ENCODE results near the gene MPDU1.

Gene MPDU1

DNA sequence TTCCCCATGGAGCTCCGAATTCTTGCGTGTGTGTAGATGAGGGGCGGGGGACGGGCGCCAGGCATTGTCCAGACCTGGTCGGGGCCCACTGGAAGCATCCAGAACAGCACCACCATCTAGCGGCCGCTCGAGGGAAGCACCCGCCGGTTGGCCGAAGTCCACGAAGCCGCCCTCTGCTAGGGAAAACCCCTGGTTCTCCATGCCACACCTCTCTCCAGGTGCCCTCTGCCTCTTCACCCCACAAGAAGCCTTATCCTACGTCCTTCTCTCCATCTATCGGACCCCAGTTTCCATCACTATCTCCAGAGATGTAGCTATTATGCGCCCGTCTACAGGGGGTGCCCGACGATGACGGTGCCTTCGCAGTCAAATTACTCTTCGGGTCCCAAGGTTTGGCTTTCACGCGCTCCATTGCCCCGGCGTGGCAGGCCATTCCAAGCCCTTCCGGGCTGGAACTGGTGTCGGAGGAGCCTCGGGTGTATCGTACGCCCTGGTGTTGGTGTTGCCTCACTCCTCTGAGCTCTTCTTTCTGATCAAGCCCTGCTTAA lies 22.6 kb upstream of the MPDU1 start:
- DNase-seq = peak; percentile 85

DNA sequence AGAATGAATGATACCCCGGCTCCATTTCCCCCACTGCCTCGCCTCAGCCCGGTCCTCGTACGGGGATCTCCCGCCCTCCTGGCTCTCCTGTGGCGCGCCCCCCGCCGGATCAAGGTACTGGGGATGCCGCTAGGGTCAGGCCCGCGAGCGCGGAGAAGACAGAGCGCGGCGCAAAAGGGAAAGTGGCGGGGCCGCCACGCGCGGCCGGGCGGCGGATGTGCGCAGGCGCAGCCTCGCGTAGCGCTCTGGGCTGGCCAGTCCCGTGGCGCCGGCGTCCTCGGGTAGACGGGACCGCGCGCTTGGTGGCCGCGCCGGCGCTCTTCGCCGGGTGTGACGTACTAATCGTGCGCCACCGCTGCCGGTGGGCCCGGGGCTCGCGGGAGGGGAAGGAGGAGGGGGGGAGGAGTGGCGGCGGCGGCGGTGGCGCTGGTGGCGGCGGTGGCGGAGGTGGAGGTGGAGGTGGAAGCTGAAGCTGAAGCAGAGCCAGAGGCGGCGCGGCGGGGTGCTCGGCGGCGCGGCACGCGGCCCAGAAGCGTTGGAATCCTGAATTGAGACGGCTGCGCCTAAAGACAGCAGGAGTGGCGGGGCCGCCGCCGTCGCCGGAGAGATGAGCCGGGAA lies 22.0 kb upstream of the MPDU1 start, which contains the start of gene SENP3:
SENP3 (plus strand) TSS at position 331 of the 619 bp plus-strand sequence. CDS start 1,158 bp downstream, outside the sequence.
- DNase-seq = peak; percentile 91

DNA sequence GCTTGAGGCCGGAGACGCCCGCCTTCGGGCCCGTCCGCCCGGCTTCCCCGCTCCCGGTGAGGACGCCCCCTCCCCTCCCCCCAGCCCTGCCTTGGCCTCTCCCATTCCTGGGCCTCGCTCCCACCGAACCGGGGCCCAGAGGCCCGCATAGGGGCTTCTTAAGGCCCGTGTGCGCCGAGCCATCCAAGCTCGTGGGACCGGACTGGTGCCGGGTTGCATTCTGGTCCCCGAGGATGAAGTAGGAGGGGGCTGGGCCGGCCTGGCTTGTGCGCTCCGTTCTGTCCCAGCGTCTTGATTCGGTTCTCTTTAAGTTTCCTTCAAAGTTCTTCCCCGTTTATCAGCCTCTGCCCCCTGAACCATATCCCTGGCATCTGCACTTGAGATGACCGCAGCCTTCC lies 21.4 kb upstream of the MPDU1 start:
- no peak for DNase-seq

DNA sequence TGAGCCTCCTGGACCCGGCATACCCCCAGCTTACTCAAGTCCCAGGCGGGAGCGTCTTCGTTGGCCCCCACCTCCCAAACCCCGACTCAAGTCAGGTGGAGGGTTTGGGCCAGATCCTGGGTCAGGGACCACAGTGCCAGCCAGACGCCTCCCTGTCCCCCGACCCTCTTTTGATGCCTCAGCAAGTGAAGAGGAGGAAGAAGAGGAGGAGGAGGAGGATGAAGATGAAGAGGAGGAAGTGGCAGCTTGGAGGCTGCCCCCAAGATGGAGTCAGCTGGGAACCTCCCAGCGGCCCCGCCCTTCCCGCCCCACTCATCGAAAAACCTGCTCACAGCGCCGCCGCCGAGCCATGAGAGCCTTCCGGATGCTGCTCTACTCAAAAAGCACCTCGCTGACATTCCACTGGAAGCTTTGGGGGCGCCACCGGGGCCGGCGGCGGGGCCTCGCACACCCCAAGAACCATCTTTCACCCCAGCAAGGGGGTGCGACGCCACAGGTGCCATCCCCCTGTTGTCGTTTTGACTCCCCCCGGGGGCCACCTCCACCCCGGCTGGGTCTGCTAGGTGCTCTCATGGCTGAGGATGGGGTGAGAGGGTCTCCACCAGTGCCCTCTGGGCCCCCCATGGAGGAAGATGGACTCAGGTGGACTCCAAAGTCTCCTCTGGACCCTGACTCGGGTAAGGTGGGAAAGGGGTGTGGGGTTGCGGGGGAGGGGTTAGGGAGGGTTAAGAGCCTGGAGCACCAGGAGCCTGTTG lies 20.4 kb upstream of the MPDU1 start:
- DNase-seq = no peak

DNA sequence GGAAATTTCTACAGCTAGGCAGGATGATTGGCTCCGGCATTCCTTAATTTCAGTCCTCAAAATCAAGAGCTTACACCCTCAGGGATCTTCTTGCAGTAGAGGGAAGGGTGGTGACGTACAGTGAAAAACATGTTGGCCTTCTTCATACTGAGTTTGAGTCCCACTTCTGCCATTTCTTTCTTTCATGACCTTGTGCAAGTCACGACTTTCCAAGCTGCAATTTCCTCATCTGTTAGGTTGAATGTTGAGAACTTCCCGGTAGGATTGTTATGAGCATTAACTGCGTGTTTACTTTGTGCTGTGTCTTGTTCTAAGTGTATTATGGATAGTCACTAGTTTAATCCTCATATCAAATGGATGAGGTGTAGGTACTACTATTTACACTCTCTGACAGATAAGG lies 14.1 kb upstream of the MPDU1 start:
- no peak for DNase-seq

DNA sequence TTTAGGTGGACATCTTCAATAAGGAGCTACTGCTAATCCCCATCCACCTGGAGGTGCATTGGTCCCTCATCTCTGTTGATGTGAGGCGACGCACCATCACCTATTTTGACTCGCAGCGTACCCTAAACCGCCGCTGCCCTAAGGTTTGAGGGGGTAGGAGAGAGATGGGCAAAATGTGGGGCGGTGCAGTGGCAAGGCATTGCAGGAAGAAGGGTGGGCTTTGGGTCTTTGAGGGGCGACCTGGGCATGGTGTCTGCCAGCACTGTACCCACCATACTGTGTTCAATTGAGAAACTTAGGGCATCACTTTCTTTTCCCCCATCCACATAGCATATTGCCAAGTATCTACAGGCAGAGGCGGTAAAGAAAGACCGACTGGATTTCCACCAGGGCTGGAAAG lies 13.3 kb upstream of the MPDU1 start:
- DNase-seq = no peak

DNA sequence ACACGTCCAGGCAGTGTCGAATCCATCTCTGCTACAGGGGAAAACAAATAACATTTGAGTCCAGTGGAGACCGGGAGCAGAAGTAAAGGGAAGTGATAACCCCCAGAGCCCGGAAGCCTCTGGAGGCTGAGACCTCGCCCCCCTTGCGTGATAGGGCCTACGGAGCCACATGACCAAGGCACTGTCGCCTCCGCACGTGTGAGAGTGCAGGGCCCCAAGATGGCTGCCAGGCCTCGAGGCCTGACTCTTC lies 11.4 kb upstream of the MPDU1 start:
- DNase-seq = no peak

DNA sequence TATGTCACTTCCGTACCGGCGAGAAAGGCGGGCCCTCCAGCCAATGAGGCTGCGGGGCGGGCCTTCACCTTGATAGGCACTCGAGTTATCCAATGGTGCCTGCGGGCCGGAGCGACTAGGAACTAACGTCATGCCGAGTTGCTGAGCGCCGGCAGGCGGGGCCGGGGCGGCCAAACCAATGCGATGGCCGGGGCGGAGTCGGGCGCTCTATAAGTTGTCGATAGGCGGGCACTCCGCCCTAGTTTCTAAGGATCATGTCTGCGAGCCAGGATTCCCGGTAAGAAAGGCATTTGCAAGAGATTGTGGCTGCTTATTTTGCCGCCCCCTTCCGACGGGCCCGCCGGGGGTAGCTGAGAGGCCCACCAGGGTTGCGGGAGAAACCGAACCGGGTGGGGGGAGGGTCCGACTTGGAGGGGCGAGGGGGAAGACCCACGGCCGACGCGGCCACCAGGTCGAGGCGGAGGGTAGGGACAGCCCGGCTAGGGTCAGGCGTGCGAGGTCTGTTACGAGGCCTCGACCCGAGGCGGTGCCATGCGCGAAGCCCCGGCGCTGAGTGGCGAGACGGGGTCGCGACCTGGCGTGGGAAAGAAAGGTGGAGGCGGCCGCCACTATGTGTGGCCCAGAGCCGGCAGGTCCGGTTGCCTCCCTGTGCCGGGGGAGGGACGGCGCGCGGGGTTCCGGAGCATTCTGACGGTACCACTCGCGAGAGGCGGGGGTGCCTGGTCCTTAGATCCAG lies 10.9 kb upstream of the MPDU1 start:
- peak; percentile 97 for DNase-seq

DNA sequence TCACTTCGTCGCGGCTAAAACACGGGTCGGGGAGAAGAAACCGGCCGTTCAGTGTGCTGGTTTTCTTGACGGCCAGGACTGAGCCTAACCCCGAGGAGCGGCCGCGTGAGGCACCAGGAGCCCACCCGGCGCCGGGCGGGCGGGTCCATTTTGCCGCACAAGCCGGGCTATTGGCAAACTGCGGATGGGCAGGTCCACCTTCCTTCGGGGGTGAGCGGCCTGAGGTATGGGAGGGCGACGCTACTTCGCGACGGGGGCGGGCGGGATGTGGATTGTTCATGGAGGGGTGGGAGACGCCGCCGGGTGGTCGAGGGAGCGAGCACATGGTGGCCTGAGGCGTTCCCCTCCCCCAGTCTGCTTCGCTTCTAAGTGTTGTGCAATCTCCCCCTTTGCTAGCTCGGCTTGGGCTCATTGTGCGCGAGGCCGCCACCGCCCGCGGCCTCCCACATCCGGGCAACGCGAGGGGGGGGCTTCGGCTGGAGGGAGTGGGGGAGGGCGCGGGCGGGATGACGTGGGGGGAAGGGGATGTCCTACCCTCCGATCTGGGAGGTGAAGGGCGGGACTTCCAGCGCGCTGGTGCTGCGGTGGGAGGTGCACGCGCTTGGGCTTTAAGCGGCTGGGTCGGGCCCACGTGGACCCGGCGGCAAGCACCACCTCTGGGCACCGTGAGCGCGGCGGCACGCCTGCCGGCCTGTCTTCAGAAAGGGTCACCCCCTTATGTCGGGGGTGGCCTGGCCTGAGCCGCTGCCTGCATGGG lies 10.2 kb upstream of the MPDU1 start:
- peak; percentile 85 for DNase-seq

DNA sequence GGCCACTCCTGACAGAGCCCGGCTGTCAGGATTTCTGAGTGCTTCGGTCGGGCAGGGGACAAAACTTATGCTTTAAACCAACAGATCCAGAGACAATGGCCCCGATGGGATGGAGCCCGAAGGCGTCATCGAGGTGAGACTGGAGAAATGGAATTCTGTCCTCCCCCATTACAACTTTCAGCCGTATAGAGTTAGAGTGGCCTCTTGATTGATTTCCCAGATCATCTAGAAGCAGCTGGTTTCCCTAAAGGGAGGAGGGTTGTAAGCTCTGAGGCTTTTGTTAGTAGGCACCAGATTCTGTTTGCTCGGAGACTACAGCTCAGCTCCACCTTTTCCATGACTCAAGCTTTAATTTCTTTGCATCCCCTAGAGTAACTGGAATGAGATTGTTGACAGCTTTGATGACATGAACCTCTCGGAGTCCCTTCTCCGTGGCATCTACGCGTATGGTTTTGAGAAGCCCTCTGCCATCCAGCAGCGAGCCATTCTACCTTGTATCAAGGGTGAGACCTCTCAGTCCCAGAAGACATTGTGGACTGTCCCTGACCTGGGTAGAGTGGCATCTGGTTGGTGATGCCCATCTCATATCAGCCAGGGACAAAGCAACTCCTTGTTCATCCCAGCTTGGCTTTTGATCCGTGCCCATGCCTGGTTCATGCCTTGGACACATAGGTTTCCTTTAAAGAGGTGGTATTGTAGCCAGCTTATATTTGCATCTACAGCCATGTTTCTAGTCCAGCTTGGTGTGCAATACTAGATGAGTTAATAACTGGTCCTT lies 9.3 kb upstream of the MPDU1 start:
- no peak for DNase-seq

DNA sequence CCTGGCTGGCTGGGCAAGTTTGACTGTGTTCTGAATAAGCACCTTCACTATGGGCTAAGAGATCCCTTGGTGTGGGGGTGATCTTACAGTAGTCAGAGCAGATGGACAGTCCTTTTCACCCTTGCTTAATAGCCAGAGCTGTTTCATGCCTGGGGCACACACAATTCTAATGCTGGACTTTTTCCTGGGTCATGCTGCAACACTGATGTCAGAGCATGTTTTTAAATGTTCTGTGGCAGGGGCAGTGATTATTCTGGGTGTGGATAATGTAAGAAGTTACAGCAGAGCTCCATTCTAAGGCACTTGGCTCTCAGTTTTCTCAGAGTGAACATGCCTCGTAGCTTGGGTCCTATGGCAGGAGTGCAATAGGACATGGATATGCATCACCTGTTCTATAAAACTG lies 8.2 kb upstream of the MPDU1 start:
- DNase-seq = no peak

DNA sequence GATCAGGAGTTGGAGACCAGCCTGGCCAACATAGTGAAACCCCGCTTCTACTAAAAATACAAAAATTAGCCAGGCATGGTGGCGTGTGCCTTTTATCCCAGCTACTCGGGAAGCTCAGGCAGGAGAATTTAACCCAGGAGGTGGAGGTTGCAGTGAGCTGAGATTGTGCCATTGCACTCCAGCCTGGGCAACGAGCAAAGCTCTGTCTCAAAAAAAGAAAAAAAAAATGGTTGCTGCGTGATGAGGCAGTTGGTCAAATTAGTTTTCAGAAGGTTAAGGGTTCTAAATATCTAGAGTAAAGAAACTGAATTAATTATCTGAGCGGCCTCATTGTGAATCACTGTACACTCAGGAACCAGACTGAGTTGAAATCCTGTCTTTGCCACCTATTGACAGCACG lies 7.7 kb upstream of the MPDU1 start:
- no peak for DNase-seq

DNA sequence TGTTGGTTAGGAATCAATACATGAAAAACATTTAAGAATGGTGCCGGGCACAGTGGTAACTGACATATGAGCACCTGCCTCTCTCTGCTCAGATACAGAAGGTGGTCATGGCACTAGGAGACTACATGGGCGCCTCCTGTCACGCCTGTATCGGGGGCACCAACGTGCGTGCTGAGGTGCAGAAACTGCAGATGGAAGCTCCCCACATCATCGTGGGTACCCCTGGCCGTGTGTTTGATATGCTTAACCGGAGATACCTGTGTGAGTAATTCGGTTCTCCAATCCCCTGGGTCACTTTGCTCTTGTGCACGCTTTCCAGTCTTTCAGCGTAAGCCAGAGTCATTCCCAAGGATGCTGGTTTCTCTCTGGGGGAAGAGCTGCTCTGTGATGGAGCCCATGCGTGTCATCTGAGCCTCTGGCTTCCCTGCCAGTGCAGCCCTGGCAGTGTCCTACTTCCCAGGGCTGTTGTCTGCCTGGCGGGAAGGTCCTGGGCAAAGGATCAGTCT lies 7.2 kb upstream of the MPDU1 start:
- DNase-seq = no peak

DNA sequence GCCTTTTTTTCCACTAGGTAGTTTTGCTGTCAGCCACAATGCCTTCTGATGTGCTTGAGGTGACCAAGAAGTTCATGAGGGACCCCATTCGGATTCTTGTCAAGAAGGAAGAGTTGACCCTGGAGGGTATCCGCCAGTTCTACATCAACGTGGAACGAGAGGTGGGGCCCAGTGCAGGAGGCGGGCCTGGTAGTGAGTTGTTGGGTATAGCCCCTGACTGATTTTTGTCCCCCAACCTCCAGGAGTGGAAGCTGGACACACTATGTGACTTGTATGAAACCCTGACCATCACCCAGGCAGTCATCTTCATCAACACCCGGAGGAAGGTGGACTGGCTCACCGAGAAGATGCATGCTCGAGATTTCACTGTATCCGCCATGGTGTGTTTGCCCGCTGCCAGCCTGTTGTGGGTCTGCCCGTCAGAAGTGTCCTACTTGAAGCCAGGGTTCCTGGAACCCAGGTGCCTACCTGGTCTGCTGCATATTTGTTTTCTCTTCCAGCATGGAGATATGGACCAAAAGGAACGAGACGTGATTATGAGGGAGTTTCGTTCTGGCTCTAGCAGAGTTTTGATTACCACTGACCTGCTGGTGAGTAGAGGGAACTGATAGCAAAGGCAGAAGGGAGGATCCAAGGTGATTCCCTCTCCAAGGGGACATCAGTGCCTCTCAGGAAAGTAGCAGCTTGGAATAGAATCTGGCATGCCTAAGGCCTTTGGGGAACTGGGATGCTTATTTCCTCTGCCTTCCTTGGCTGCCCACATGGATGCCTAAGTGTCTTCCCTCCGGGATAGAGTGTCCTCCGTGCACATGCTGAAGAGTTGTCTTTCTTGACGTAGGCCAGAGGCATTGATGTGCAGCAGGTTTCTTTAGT lies 6.1 kb upstream of the MPDU1 start:
- DNase-seq = no peak

DNA sequence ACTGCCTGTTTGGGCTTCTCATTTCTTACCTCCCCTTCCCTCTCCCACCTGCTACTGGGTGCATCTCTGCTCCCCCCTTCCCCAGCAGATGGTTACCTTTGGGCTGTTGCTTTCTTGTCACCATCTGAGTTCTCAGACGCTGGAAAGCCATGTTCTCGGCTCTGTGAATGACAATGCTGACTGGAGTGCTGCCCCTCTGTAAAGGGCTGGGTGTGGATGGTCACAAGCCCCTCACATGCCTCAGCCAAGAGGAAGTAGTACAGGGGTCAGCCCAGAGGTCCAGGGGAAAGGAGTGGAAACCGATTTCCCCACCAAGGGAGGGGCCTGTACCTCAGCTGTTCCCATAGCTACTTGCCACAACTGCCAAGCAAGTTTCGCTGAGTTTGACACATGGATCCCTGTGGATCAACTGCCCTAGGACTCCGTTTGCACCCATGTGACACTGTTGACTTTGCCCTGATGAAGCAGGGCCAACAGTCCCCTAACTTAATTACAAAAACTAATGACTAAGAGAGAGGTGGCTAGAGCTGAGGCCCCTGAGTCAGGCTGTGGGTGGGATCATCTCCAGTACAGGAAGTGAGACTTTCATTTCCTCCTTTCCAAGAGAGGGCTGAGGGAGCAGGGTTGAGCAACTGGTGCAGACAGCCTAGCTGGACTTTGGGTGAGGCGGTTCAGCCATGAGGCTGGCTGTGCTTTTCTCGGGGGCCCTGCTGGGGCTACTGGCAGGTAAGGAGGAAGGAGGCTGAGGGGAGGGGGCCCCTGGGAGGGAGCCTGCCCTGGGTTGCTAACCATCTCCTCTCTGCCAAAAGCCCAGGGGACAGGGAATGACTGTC lies 4.4 kb upstream of the MPDU1 start, which contains the start of gene CD68:
CD68 (plus strand) TSS at position 638 of the 833 bp plus-strand sequence; CDS start at position 678, 40 bp downstream.
- DNase-seq = peak; percentile 86

DNA sequence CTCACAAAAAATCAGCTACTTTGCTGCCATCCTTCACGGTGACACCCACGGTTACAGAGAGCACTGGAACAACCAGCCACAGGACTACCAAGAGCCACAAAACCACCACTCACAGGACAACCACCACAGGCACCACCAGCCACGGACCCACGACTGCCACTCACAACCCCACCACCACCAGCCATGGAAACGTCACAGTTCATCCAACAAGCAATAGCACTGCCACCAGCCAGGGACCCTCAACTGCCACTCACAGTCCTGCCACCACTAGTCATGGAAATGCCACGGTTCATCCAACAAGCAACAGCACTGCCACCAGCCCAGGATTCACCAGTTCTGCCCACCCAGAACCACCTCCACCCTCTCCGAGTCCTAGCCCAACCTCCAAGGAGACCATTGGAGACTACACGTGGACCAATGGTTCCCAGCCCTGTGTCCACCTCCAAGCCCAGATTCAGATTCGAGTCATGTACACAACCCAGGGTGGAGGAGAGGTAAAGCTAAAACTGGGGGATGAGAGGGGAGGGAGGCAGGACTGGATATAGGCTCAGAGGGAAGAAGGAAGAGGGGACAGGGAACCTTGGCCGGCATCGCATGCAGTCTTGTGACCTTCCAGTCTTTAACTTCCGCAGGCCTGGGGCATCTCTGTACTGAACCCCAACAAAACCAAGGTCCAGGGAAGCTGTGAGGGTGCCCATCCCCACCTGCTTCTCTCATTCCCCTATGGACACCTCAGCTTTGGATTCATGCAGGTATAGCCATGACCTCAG lies 3.6 kb upstream of the MPDU1 start:
- no peak for DNase-seq

DNA sequence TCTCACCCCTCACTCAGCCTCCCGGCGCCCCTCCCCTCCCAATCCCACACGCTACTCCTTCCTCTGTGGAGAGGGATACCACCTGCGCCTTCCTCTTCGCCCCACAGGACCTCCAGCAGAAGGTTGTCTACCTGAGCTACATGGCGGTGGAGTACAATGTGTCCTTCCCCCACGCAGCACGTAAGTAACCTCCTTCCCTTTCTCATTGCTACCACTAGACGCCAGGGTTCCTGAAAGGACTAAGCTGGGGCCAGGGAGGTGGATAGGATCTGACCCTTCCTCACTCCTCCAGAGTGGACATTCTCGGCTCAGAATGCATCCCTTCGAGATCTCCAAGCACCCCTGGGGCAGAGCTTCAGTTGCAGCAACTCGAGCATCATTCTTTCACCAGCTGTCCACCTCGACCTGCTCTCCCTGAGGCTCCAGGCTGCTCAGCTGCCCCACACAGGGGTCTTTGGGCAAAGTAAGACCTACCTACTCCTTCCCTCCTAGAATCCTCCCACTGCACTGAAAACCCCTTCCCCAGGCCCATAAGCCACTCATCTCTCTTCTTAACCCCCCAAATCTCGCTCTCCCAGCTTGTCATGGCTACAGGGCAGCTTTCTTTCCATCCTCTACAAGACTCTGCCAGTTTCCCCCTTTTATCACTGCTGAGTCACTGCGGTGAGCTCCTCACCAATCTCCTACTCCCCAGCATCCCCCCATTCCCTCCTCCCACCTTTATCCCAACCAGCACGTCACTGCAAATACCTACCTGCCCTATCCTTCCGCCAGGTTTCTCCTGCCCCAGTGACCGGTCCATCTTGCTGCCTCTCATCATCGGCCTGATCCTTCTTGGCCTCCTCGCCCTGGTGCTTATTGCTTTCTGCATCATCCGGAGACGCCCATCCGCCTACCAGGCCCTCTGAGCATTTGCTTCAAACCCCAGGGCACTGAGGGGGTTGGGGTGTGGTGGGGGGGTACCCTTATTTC lies 2.8 kb upstream of the MPDU1 start:
- no peak for DNase-seq
